Subcutaneous abdominal adipose tissue (tissue), 5 donors: ENCODE measurements around the gene MGMT.

Experiments used
- H3K27ac ChIP-seq: one replicate; pipeline ENCODE4 v1.7.0; 2013; ENCODE audit warnings: low read depth, mild to moderate bottlenecking, inconsistent platforms, low read length, moderate library complexity
- H3K27me3 ChIP-seq, 5 donors: one replicate each; pipeline ENCODE4 v1.7.0; 2013; ENCODE audit warnings: low read length in 5 of 5, inconsistent platforms in 1 of 5; ENCODE audit not compliant: control insufficient read depth in 5 of 5, insufficient read depth in 4 of 5
- H3K36me3 ChIP-seq, 5 donors: one replicate each; pipeline ENCODE4 v1.7.0; 2013; ENCODE audit warnings: low read length in 5 of 5; ENCODE audit not compliant: control insufficient read depth in 5 of 5, insufficient read depth in 5 of 5
- H3K4me1 ChIP-seq, 5 donors: one replicate each; pipeline ENCODE4 v1.7.0; 2013; ENCODE audit warnings: low read length in 5 of 5, mild to moderate bottlenecking in 3 of 5, moderate library complexity in 1 of 5; ENCODE audit not compliant: control insufficient read depth in 5 of 5, insufficient read depth in 5 of 5
- H3K4me3 ChIP-seq, 5 donors: one replicate each; pipeline ENCODE4 v1.7.0; 2013; ENCODE audit warnings: low read length in 5 of 5, low read depth in 1 of 5
- H3K9ac ChIP-seq, 5 donors: one replicate each; pipeline ENCODE4 v1.7.0; 2013; ENCODE audit warnings: low read length in 5 of 5, mild to moderate bottlenecking in 4 of 5, moderate library complexity in 3 of 5
- H3K9me3 ChIP-seq, 5 donors: one replicate each; pipeline ENCODE4 v1.7.0; 2013; ENCODE audit warnings: low read length in 5 of 5; ENCODE audit not compliant: control insufficient read depth in 5 of 5
- donor health status: healthy.
- donor health status: healthy.
- donor health status: healthy.
- donor health status: healthy.
- donor health status: healthy.

The MGMT gene

GRCh38 chr10:129678186-129678585 is 211.1 kb downstream of the MGMT start:
- Histone ChIP-seq H3K27me3 (no peaks in the 10 kb centered on the region), H3K36me3 (no peaks in the 10 kb centered on the region), H3K27ac (no peak overlapping the region), H3K4me1 (peaks cover 0 to 6% (median 3%) of the 10 kb centered on the region in 5 donors), H3K9me3 (peaks cover 0 to 2% (median 0%) of the 10 kb centered on the region in 5 donors), H3K4me3 (no peak overlapping the region), H3K9ac (no peak overlapping the region)

DNA sequence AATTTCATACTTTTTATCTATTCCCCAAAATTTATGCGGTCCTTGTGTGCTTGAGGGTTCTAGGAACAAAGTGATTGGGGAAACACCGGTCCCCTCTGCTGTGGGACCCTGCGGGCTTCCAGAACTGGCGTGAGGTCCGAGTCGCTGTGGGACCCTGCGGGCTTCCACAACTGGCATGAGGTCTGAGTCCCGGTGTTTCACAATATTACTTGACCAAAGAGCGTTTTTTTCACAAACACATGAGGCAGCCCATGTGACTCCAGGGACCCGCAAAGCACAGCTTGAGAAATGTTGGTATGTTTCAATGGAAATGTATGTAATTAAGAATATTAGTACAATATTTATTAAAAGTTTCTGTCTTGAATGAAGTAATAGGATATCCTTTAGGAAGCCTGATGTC is 212.2 kb downstream of the MGMT start:
- Histone ChIP-seq H3K4me1 (peaks cover 0 to 8% (median 6%) of the 10 kb centered on the region in 5 donors), H3K36me3 (no peaks in the 10 kb centered on the region), H3K27me3 (no peaks in the 10 kb centered on the region), H3K4me3 (no peak overlapping the region), H3K9ac (no peak overlapping the region), H3K9me3 (peaks cover 0 to 2% (median 0%) of the 10 kb centered on the region in 5 donors), H3K27ac (no peak overlapping the region)

DNA sequence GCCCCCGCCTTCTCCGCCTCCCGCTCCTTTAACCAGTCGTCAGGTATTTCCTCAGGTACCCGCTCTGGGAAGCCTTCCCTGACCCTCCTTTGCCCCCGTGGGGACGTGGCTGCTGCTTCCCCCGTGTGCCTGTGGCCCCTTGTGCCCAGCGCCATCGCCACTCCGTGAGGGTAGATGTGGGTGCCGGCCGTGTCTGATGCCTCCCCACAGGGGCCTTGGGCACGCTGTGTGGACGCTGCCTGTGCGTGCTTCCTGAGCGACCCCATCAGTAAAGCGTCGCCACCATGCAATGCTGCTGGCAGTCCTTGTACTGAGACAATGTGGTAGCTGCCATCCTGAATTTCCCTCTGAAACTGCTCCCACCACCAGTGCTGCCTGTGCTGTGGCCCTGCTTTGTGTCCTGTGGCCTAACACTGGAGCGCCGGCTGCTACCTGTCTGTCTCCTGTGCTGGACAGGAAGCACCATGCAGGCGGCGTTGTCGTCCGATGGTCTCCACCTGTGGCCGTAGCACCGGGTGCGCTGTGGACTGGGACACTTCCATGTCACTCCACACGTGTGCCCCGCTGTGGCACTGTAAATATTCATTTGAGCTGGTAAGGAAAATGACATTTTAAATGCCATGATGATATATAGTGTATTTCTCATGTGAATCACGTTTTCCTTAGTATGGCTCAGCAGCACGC is 213.8 kb downstream of the MGMT start:
- Histone ChIP-seq H3K9me3 (peaks cover 0 to 2% (median 0%) of the 10 kb centered on the region in 5 donors), H3K27me3 (no peaks in the 10 kb centered on the region), H3K9ac (no peak overlapping the region), H3K4me1 (peaks cover 0 to 8% (median 6%) of the 10 kb centered on the region in 5 donors), H3K4me3 (no peak overlapping the region), H3K27ac (no peak overlapping the region), H3K36me3 (no peaks in the 10 kb centered on the region)

DNA sequence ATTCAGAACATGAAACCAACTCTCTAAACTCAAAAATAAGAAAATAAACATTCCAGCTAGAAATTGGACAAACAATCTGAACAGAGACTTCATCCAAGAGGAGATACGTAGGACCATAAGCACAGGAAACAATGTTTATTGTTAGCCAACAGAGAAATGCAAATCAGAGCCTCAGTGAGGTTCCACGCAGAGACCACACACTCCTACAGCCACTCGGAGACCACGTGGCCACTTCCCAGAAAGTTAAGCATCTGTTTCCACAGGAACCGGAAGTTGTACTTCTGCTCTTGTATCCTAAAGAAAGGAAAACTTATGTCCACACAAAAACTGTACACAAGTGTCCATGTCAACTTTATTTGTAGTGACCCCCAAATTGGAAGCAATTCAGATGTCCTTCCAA is 214.8 kb downstream of the MGMT start:
- H3K27ac ChIP-seq: no peak overlapping the region
- H3K9ac ChIP-seq: no peak overlapping the region
- H3K9me3 ChIP-seq: peaks cover 0 to 2% (median 0%) of the 10 kb centered on the region in 5 donors
- no peaks in the 10 kb centered on the region for H3K36me3 ChIP-seq
- no peak overlapping the region for H3K4me3 ChIP-seq
- no peaks in the 10 kb centered on the region for H3K27me3 ChIP-seq
- H3K4me1 ChIP-seq: peaks cover 0 to 8% (median 6%) of the 10 kb centered on the region in 5 donors

DNA sequence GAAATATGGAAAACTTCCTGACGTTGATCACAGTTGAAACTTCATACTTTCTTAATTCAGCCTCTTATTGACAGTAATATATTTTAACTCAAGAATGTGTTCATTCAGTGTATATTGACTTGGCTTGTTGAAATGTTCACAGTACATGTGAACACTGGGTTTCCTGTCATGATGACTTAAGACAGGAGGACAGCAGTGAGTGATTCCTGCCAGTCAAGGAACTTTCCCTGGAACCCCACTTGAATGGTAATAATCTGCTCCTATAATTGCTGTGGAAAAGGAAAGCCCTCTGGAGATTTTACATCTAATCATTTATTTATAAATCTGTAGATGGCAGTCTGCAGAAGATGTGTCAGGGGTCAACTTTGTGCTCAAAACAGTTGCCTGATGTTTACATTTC is 216.5 kb downstream of the MGMT start:
- Histone ChIP-seq H3K4me1 (peaks cover 0 to 6% (median 3%) of the 10 kb centered on the region in 5 donors), H3K36me3 (no peaks in the 10 kb centered on the region), H3K9ac (no peak overlapping the region), H3K4me3 (no peak overlapping the region), H3K9me3 (peaks cover 0 to 2% (median 0%) of the 10 kb centered on the region in 5 donors), H3K27ac (no peak overlapping the region), H3K27me3 (no peaks in the 10 kb centered on the region)

DNA sequence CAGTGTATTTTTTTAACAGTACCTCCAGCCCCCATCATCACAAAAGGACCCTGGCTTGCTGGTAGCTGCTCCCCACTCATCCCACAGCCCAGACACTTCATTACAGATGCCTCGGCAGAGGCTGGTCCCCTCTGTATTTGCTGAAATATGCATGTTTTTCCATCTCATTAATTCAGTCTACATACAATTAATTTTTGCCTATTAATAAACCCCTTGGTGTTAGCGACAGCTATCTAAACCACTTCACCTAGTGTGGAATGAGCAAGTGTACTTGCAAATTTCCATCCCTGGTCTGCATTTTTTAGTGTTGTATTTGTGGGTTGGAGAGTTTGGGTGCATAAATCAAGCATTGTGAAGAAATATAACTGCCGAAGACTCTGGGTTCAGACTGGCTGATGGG is 216.9 kb downstream of the MGMT start:
- Histone ChIP-seq H3K27ac (no peak overlapping the region), H3K27me3 (no peaks in the 10 kb centered on the region), H3K9ac (no peak overlapping the region), H3K4me3 (no peak overlapping the region), H3K4me1 (peaks cover 0 to 6% (median 3%) of the 10 kb centered on the region in 5 donors), H3K36me3 (no peaks in the 10 kb centered on the region), H3K9me3 (peaks cover 0 to 2% (median 0%) of the 10 kb centered on the region in 5 donors)

GRCh38 chr10:129685271-129685670 is 218.2 kb downstream of the MGMT start:
- no peak overlapping the region for H3K27ac ChIP-seq
- H3K27me3 ChIP-seq: no peaks in the 10 kb centered on the region
- peaks cover under 1 to 18% (median 10%) of the 10 kb centered on the region in 5 donors for H3K4me1 ChIP-seq
- H3K4me3 ChIP-seq: no peak overlapping the region
- H3K36me3 ChIP-seq: no peaks in the 10 kb centered on the region
- no peak overlapping the region for H3K9ac ChIP-seq
- peaks cover 0 to 2% (median 0%) of the 10 kb centered on the region in 5 donors for H3K9me3 ChIP-seq

- Histone ChIP-seq H3K4me1 (peaks cover 4 to 34% (median 27%) of the 10 kb centered on the region in 5 donors), H3K27me3 (no peaks in the 10 kb centered on the region), H3K9ac (no peak overlapping the region), H3K9me3 (no peaks in the 10 kb centered on the region), H3K27ac (peak overlapping the region; percentile 62), H3K4me3 (no peak overlapping the region), H3K36me3 (no peaks in the 10 kb centered on the region)
These were observed 222.6 kb downstream of the MGMT start for GRCh38 chr10:129689671-129690071.

GRCh38 chr10:129690248-129691070 is 223.4 kb downstream of the MGMT start:
- H3K9me3 ChIP-seq: no peaks in the 10 kb centered on the region
- no peak overlapping the region for H3K4me3 ChIP-seq
- peak overlapping the region; percentile 62 for H3K27ac ChIP-seq
- H3K27me3 ChIP-seq: no peaks in the 10 kb centered on the region
- no peak overlapping the region for H3K9ac ChIP-seq
- H3K4me1 ChIP-seq: peaks cover 4 to 42% (median 35%) of the 10 kb centered on the region in 5 donors
- H3K36me3 ChIP-seq: no peaks in the 10 kb centered on the region

- Histone ChIP-seq H3K27me3 (no peaks in the 10 kb centered on the region), H3K9me3 (no peaks in the 10 kb centered on the region), H3K4me1 (peaks cover 4 to 44% (median 37%) of the 10 kb centered on the region in 5 donors), H3K4me3 (no peak overlapping the region), H3K9ac (no peak overlapping the region), H3K27ac (no peak overlapping the region), H3K36me3 (no peaks in the 10 kb centered on the region)
These were observed 225.7 kb downstream of the MGMT start for GRCh38 chr10:129692695-129693094.
